Large intestine (tissue), 3 donors: ENCODE results near the gene SLCO3A1. TPM values are rescaled to one million over a fixed set of nuclear protein-coding genes. Genes with fewer than 3 reads are reported as not detected.
A peak's percentile ranks its signal among the peaks of the same experiment; 100 is the strongest.

Source experiments
- DNase-seq, 2 donors: peaks; one replicate each; pipeline versions ENCODE4 v3.0.0 to v3.0.0-alpha.2; 2013
- H3K27ac ChIP-seq: one replicate; pipeline ENCODE4 v1.5.1; 2013; ENCODE audit warnings: low read length
- H3K27me3 ChIP-seq: 2 replicates; pipeline ENCODE4 v1.6.1; 2013; ENCODE audit warnings: low read length; ENCODE audit not compliant: control insufficient read depth, insufficient read depth
- H3K36me3 ChIP-seq: 2 replicates; pipeline ENCODE4 v1.6.1; 2013; ENCODE audit warnings: low read length; ENCODE audit not compliant: control insufficient read depth, insufficient read depth
- H3K4me1 ChIP-seq: one replicate; pipeline ENCODE4 v1.6.1; 2013; ENCODE audit warnings: low read length; ENCODE audit not compliant: control insufficient read depth, insufficient read depth
- H3K4me3 ChIP-seq: one replicate; pipeline ENCODE4 v1.5.1; 2013; ENCODE audit warnings: low read length
- H3K9me3 ChIP-seq: one replicate; pipeline ENCODE4 v1.6.1; 2013; ENCODE audit warnings: mild to moderate bottlenecking, low read depth, low read length, moderate library complexity; ENCODE audit not compliant: control insufficient read depth
- WGBS: methylation state at CpG from one replicate; pipeline ENCODE4 v1.1.5; 2013; ENCODE audit warnings: low lambda C conversion rate; ENCODE audit not compliant: insufficient coverage; 5-methylcytosine and 5-hydroxymethylcytosine counted together
- polyA plus RNA-seq: library from polyadenylated mRNA; unstranded; fragments of 120-200 nt; gene quantifications from one replicate; pipeline ENCODE4 v1.2.1, GENCODE V29; 2013

The SLCO3A1 gene
- polyA plus RNA-seq, 1 donor = 5.1 TPM

- peaks cover 2% of the 10 kb centered on the region for H3K4me1 ChIP-seq
- WGBS = no CpG with 5 or more reads among the region's 4 CpGs
- no peak overlapping the region for H3K27ac ChIP-seq
Observed at GRCh38 chr15:92074101-92074500, 220.6 kb downstream of the SLCO3A1 start.

GRCh38 chr15:92074646-92075045 is 221.1 kb downstream of the SLCO3A1 start:
- no peak for DNase-seq
- WGBS = no CpG with 5 or more reads among the region's 5 CpGs
- peaks cover 2% of the 10 kb centered on the region for H3K4me1 ChIP-seq
- H3K27ac ChIP-seq = no peak overlapping the region
- H3K4me3 ChIP-seq = no peak overlapping the region
- H3K36me3 ChIP-seq = no peaks in the 10 kb centered on the region
- no peaks in the 10 kb centered on the region for H3K27me3 ChIP-seq
- H3K9me3 ChIP-seq = no peaks in the 10 kb centered on the region

More at GRCh38 chr15:92074101-92074500, 220.6 kb downstream of the SLCO3A1 start:
- H3K36me3 ChIP-seq = no peaks in the 10 kb centered on the region
- H3K9me3 ChIP-seq = no peaks in the 10 kb centered on the region
- DNase-seq = no peak
- no peak overlapping the region for H3K4me3 ChIP-seq
- no peaks in the 10 kb centered on the region for H3K27me3 ChIP-seq

GRCh38 chr15:92075764-92076163 is 222.3 kb downstream of the SLCO3A1 start:
- H3K27ac ChIP-seq = no peak overlapping the region
- DNase-seq = no peak
- no peaks in the 10 kb centered on the region for H3K9me3 ChIP-seq
- WGBS = no CpG with 5 or more reads among the region's 7 CpGs
- H3K27me3 ChIP-seq = no peaks in the 10 kb centered on the region
- H3K36me3 ChIP-seq = no peaks in the 10 kb centered on the region
- no peak overlapping the region for H3K4me3 ChIP-seq
- peaks cover 2% of the 10 kb centered on the region for H3K4me1 ChIP-seq

- Histone ChIP-seq H3K9me3 (no peaks in the 10 kb centered on the region), H3K36me3 (no peaks in the 10 kb centered on the region), H3K4me1 (peaks cover under 1% of the 10 kb centered on the region), H3K27me3 (no peaks in the 10 kb centered on the region), H3K27ac (no peak overlapping the region), H3K4me3 (no peak overlapping the region)
- DNase-seq = no peak
- no CpG with 5 or more reads among the region's 8 CpGs for WGBS
Observed at GRCh38 chr15:92076541-92076940, 223.0 kb downstream of the SLCO3A1 start.

- Histone ChIP-seq H3K9me3 (no peaks in the 10 kb centered on the region), H3K27ac (no peak overlapping the region), H3K36me3 (no peaks in the 10 kb centered on the region), H3K27me3 (no peaks in the 10 kb centered on the region), H3K4me1 (no peaks in the 10 kb centered on the region), H3K4me3 (no peak overlapping the region)
- DNase-seq = peak; percentile 60 to 61
- WGBS = no CpG with 5 or more reads among the region's 13 CpGs
Observed at GRCh38 chr15:92077353-92078085, 224.0 kb downstream of the SLCO3A1 start.

- Histone ChIP-seq H3K27me3 (no peaks in the 10 kb centered on the region), H3K27ac (no peak overlapping the region), H3K4me1 (no peaks in the 10 kb centered on the region), H3K36me3 (no peaks in the 10 kb centered on the region), H3K4me3 (no peak overlapping the region), H3K9me3 (no peaks in the 10 kb centered on the region)
- WGBS = no CpG with 5 or more reads among the region's 6 CpGs
- no peak for DNase-seq
Observed at GRCh38 chr15:92078270-92078669, 224.8 kb downstream of the SLCO3A1 start.

GRCh38 chr15:92079047-92079446 is 225.5 kb downstream of the SLCO3A1 start:
- Histone ChIP-seq H3K4me1 (no peaks in the 10 kb centered on the region), H3K9me3 (no peaks in the 10 kb centered on the region), H3K36me3 (no peaks in the 10 kb centered on the region), H3K27me3 (peaks cover 2% of the 10 kb centered on the region), H3K27ac (no peak overlapping the region), H3K4me3 (no peak overlapping the region)
- DNase-seq = no peak
- no CpG with 5 or more reads among the region's 3 CpGs for WGBS

GRCh38 chr15:92079647-92080255 is 226.2 kb downstream of the SLCO3A1 start:
- Histone ChIP-seq H3K4me1 (no peaks in the 10 kb centered on the region), H3K27ac (no peak overlapping the region), H3K9me3 (no peaks in the 10 kb centered on the region), H3K4me3 (no peak overlapping the region), H3K36me3 (no peaks in the 10 kb centered on the region), H3K27me3 (peaks cover 2% of the 10 kb centered on the region)
- WGBS = no CpG with 5 or more reads among the region's 10 CpGs
- no peak for DNase-seq

- H3K27me3 ChIP-seq = peaks cover 2% of the 10 kb centered on the region
- WGBS = no CpG with 5 or more reads among the region's 10 CpGs
- no peaks in the 10 kb centered on the region for H3K4me1 ChIP-seq
- H3K36me3 ChIP-seq = no peaks in the 10 kb centered on the region
- H3K27ac ChIP-seq = no peak overlapping the region
- H3K4me3 ChIP-seq = no peak overlapping the region
- H3K9me3 ChIP-seq = no peaks in the 10 kb centered on the region
- peak; percentile 35 to 49 for DNase-seq
Observed at GRCh38 chr15:92082006-92082843, 228.7 kb downstream of the SLCO3A1 start.

- WGBS = no CpG with 5 or more reads among the region's 4 CpGs
- H3K36me3 ChIP-seq = no peaks in the 10 kb centered on the region
- no peaks in the 10 kb centered on the region for H3K4me1 ChIP-seq
- no peak overlapping the region for H3K27ac ChIP-seq
- H3K9me3 ChIP-seq = no peaks in the 10 kb centered on the region
- no peak for DNase-seq
- H3K27me3 ChIP-seq = peaks cover 2% of the 10 kb centered on the region
- no peak overlapping the region for H3K4me3 ChIP-seq
Observed at GRCh38 chr15:92083190-92083589, 229.7 kb downstream of the SLCO3A1 start.
